ENCODE measurements around the gene NDE1.

DNA sequence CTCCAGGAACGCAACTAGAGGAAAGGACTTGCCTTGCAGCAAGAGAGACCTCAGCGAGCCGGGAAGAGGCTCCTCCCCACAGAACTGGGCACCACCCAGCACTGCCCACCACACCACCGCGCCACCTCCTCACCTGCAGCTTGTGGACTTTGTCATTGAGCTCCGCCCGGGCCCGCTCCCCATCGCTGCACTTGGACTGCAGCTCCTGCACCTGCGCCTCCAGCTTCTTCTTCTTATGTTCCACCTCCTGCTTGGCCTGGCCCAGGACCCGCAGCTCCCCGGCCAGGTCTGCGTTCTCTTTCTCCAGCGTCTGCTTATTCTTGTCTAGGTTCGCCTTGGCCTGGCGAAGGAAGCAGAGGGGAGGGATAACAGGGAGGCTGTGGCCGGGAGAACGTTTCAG lies 76.7 kb downstream of the NDE1 start:
- TF ChIP-seq, protein P1, sequence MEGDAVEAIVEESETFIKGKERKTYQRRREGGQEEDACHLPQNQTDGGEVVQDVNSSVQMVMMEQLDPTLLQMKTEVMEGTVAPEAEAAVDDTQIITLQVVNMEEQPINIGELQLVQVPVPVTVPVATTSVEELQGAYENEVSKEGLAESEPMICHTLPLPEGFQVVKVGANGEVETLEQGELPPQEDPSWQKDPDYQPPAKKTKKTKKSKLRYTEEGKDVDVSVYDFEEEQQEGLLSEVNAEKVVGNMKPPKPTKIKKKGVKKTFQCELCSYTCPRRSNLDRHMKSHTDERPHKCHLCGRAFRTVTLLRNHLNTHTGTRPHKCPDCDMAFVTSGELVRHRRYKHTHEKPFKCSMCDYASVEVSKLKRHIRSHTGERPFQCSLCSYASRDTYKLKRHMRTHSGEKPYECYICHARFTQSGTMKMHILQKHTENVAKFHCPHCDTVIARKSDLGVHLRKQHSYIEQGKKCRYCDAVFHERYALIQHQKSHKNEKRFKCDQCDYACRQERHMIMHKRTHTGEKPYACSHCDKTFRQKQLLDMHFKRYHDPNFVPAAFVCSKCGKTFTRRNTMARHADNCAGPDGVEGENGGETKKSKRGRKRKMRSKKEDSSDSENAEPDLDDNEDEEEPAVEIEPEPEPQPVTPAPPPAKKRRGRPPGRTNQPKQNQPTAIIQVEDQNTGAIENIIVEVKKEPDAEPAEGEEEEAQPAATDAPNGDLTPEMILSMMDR (IDR thresholded peaks at IDR 0.05; ENCODE audit: extremely low read depth in 1 of 2, insufficient read depth in 1 of 2, low read depth in 1 of 2, low read length in 2 of 2), result no peak
- TF ChIP-seq JUN (IDR thresholded peaks at IDR 0.05; ENCODE audit: borderline replicate concordance, insufficient read depth, insufficient read length, low read depth) (no peak), POLR2A (IDR thresholded peaks at IDR 0.05; ENCODE audit: low read depth, low read length) (no peak)

Data from endothelial cell of umbilical vein (primary cell).